Effector memory CD8-positive, alpha-beta T cell (primary cell): Measurements from ENCODE around the gene CES1.
"Not testable (repeated sequence)": the region's sequence is repeated elsewhere in the genome, so short reads cannot be mapped to it uniquely, and the experiment has no call there.

ENCODE experiments used
- ATAC-seq: fragments of 150-1000 bp; cut with Tn5 transposase; replicated peaks from 2 replicates; pipeline ENCODE4 v1.10.0; 2021; ENCODE audit warnings: mild to moderate bottlenecking, moderate library complexity
- DNase-seq, 3 experiments: peaks; one replicate each; pipeline ENCODE4 v3.0.0; 2021
- H3K27ac Mint-ChIP-seq, 2 donors: one replicate each; pipeline ENCODE4 v1.8.0; 2022; ENCODE audit warnings: mild to moderate bottlenecking in 2 of 2, mixed read lengths in 2 of 2, moderate library complexity in 2 of 2
- H3K27me3 Mint-ChIP-seq, 2 donors: one replicate each; pipeline ENCODE4 v1.8.0; 2022; ENCODE audit warnings: mixed read lengths in 2 of 2
- H3K36me3 Mint-ChIP-seq: one replicate; pipeline ENCODE4 v1.8.0; 2022; ENCODE audit warnings: mild to moderate bottlenecking, moderate library complexity, mixed read lengths; ENCODE audit not compliant: insufficient read depth
- H3K4me1 Mint-ChIP-seq, 2 donors: one replicate each; pipeline ENCODE4 v1.8.0; 2022; ENCODE audit warnings: low read depth in 2 of 2, mixed read lengths in 2 of 2
- H3K4me3 Mint-ChIP-seq, 2 donors: one replicate each; pipeline ENCODE4 v1.8.0; 2022; ENCODE audit warnings: mild to moderate bottlenecking in 2 of 2, mixed read lengths in 2 of 2, moderate library complexity in 2 of 2
- H3K9me3 Mint-ChIP-seq, 2 donors: one replicate each; pipeline ENCODE4 v1.8.0; 2022; ENCODE audit warnings: mixed read lengths in 2 of 2

CES1 gene

DNA sequence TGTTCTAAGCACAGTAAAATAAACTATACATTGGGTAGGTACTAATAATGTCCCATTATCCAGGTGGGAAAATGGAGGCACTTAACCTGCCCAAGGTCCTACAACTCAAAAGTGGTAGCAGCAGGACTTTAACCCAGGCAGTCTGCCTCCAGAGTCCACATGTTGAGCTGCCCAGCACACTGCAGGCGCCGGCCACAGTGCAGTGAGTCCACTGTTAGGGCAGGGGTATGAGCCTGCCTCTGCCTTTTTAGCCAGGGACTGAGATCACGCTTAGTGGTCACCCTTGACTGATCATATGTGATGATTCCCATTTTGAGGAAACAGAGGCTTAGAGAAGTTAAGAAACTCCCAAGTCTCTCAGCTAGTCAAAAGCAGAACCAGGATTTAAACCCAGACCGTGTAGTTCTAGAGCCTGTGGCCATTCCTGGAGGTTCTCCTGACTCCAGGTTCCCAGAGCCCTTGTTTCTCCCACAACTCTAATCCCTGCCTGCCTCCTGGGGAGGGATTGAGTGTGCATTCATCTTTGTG is 8.4 kb downstream of the CES1 start:
- no peak for ATAC-seq

DNA sequence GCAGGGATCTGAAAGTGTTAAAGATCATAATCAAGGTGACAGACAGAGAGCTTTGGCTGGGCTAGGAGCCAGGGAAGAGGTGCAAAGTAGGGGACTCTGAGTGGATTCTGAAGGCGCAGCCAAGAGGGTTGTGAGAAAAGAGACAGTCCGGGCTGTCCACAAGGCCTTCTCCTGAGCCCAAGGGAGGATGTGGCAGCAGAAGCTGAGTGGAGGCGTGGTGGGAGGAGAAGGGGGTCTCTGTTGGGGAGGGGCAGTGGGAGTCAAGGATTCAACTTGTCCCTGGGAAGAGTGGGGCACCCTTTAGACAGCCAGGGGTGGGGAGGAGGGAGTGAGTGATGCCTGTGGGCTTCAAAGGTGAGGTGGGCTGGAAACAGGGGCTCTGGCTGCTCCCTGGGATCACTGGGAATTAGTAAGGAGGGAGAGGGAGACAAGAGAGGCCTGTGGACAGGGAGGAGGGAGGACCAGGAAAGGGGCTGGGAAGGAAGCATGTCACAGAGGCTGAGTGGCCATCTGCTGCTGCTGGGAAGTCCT is 10.6 kb downstream of the CES1 start:
- no peaks in the 10 kb centered on the region for H3K4me1 Mint-ChIP-seq
- no peaks in the 10 kb centered on the region for H3K9me3 Mint-ChIP-seq
- no peak for ATAC-seq

More for the DNA sequence above, 8.4 kb downstream of the CES1 start:
- H3K27ac Mint-ChIP-seq = no peak overlapping the region
- peaks cover 46 to 80% of the 10 kb centered on the region in 2 donors for H3K27me3 Mint-ChIP-seq
- H3K9me3 Mint-ChIP-seq = no peaks in the 10 kb centered on the region
- H3K4me1 Mint-ChIP-seq = no peaks in the 10 kb centered on the region
- no peak for DNase-seq
- H3K36me3 Mint-ChIP-seq = peaks cover 4% of the 10 kb centered on the region
- H3K4me3 Mint-ChIP-seq = no peak overlapping the region

DNA sequence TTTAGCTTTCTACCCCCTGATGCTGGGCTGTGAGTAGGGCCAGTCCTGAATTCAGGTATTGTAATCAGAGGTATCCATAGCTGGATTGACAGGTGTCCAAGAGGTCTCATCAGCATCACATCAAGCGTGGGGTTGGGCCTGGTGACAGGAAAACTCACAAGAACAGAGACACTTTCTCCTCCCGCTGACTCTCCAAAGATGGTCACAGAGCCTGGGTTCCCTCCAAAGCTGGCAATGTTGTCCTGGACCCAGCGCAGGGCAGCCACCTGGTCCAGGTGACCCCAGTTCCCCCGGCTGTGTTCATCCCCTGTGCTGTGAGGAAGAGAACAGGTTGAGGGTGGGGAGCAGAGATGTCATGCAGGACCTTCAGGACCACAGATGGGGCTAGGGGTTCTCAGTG is 11.7 kb downstream of the CES1 start:
- H3K9me3 Mint-ChIP-seq = no peaks in the 10 kb centered on the region
- H3K4me3 Mint-ChIP-seq = no peak overlapping the region
- H3K27ac Mint-ChIP-seq = no peak overlapping the region
- peaks cover 4% of the 10 kb centered on the region for H3K36me3 Mint-ChIP-seq
- no peaks in the 10 kb centered on the region for H3K4me1 Mint-ChIP-seq
- ATAC-seq = no peak
- H3K27me3 Mint-ChIP-seq = peaks cover 52 to 88% of the 10 kb centered on the region in 2 donors
- DNase-seq = no peak

More for the DNA sequence above, 10.6 kb downstream of the CES1 start:
- H3K27me3 Mint-ChIP-seq = peaks cover 42 to 84% of the 10 kb centered on the region in 2 donors
- no peak overlapping the region for H3K27ac Mint-ChIP-seq
- DNase-seq = no peak
- no peak overlapping the region for H3K4me3 Mint-ChIP-seq
- peaks cover 4% of the 10 kb centered on the region for H3K36me3 Mint-ChIP-seq

DNA sequence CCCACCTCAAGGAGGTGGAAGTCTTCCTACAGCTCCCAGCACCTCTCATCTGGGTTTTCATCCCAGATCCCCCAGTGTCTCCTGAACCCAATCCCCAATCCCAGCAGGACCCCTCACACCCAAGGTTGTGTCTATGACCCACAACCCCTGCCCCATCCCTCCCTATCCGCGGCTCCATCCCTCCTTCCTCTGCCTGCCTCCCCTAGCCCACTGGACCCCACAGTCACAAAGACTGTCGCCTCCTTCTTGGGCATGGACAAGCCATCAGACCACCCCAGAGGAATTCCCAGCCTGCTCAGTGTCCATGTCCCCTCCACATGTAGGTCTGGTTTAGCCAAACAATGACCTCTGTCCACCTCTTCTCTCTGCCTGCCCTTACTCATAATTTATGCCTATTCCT is 12.3 kb downstream of the CES1 start:
- Mint-ChIP-seq H3K27ac (no peak overlapping the region), H3K27me3 (peaks cover 52 to 88% of the 10 kb centered on the region in 2 donors)

DNA sequence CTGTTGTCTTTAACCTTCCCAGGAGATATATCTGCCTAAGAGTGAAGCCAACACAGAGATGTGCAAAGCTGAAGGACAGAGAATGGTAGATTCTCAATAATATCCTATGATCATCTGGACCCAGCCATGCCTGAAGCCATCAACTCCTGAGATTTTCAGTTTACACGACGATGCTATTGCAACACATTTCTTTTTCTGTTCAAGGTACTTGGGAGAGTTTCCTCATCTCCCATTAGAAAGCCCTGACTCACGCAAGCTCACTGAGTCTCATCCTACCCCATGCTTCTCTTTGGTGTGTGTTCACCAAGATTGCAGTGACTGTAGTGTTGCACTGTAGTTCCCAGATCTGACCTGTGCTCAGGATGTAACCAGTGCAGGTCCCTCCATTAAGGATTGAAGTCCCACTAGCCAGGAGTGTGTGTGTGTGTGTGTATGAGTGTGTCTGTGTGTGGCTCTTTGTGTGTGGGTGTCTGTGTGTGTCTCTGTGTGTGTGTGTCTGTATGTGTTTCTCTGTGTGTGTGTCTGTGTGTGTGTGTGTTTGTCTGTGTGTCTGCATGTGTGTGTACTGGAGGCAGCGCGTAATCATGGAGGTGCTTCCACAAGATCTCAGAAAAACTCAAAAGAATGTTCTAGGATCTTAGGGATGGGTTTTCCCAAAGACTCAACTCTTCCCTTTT is 15.5 kb downstream of the CES1 start:
- peaks cover 53 to 94% of the 10 kb centered on the region in 2 donors for H3K27me3 Mint-ChIP-seq
- no peak for DNase-seq
- no peak overlapping the region for H3K27ac Mint-ChIP-seq
- peaks cover 0 to 2% of the 10 kb centered on the region in 2 donors for H3K4me1 Mint-ChIP-seq
- no peak for ATAC-seq
- H3K9me3 Mint-ChIP-seq = no peaks in the 10 kb centered on the region
- peaks cover 3% of the 10 kb centered on the region for H3K36me3 Mint-ChIP-seq
- H3K4me3 Mint-ChIP-seq = no peak overlapping the region

More for the DNA sequence above, 12.3 kb downstream of the CES1 start:
- no peak for ATAC-seq
- H3K4me1 Mint-ChIP-seq = no peaks in the 10 kb centered on the region
- no peaks in the 10 kb centered on the region for H3K9me3 Mint-ChIP-seq
- no peak for DNase-seq
- no peak overlapping the region for H3K4me3 Mint-ChIP-seq
- H3K36me3 Mint-ChIP-seq = peaks cover 4% of the 10 kb centered on the region

DNA sequence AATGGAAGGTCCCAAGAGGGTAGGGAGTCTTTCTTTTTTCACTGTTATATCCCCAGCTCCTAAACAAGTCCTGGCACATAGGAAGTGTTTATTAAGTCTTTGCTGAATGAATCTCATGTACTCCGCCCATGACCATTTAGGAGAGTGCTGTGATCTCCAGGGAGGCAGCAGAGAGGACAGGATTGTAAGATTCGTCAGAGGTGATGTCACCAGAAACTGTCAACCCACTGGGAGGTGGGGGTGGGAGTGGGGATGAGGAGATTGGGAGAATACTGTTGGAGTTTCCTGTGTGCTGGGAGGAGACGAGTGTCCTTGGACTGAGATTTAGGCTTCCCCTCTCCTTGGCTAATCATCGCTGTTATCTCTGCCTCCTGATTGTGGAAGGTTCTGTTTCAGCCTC is 16.7 kb downstream of the CES1 start:
- not testable (repeated sequence) for H3K9me3 Mint-ChIP-seq, H3K27ac Mint-ChIP-seq, H3K4me1 Mint-ChIP-seq, H3K36me3 Mint-ChIP-seq, DNase-seq, ATAC-seq, H3K4me3 Mint-ChIP-seq
- H3K27me3 Mint-ChIP-seq = peaks cover 53 to 94% of the 10 kb centered on the region in 2 donors

DNA sequence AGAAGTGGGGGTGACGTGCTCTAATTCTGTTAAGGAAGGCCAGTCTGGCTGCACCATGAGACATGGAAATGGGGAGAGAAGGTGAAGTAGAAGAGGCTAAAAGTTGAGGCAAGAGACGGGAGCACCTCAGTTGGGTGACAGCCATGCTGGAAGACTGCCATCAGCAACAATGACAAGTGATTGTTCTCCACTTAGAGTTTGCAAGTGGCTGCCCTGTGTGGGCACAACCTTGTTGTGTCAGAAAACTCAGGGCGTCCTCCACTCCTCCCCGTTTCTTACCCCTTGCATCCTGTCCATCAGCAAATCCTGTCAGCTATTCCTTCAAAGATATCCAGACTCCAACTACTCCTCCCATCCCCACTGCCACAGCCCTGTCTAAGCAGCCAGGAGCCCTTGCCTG is 17.6 kb downstream of the CES1 start:
- H3K4me1 Mint-ChIP-seq = peaks cover 0 to 5% of the 10 kb centered on the region in 2 donors
- no peak for ATAC-seq
- no peak overlapping the region for H3K4me3 Mint-ChIP-seq
- peaks cover 54 to 94% of the 10 kb centered on the region in 2 donors for H3K27me3 Mint-ChIP-seq
- no peaks in the 10 kb centered on the region for H3K9me3 Mint-ChIP-seq
- no peak overlapping the region for H3K27ac Mint-ChIP-seq
- no peaks in the 10 kb centered on the region for H3K36me3 Mint-ChIP-seq
- no peak for DNase-seq

DNA sequence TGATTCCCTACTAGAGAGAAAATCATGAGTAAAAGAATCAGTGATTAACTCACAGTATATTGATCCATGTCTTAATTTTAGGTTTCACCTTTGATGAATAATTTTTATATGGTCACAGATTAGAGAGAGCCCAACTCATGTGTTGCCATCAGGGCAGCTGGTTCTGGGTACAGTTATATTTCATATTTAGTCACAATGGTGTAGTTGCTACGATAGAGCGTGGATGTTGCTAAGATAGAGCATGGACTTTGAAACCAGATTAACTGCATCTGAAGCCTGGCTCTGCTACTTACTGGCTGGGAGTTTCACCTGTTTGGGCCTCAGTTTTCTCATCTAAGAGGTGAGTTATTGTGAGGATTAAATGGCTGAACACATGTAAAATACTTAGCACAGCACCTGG is 18.7 kb downstream of the CES1 start:
- H3K4me3 Mint-ChIP-seq, H3K9me3 Mint-ChIP-seq, ATAC-seq, H3K27ac Mint-ChIP-seq, H3K36me3 Mint-ChIP-seq, DNase-seq, H3K4me1 Mint-ChIP-seq: not testable (repeated sequence)
- H3K27me3 Mint-ChIP-seq = peaks cover 60 to 93% of the 10 kb centered on the region in 2 donors

DNA sequence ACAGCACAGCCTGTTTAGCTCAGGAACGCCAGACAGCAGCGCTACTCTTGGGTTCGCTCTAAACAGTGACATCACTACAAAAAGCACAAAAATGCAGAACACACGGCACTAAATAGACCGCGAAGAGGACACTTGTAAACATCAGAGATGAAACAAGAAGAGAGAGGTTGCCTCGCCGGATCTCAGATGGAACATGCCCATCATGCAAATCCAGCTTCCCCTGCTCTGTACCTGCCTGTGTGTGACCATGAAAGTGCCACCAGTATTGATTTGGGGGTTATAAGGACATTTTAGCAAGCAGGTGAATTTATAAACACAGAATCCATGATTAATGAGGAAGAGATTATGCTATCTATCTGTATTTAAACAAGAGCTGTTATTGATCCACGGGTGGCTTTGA is 19.2 kb downstream of the CES1 start:
- not testable (repeated sequence) for H3K36me3 Mint-ChIP-seq, DNase-seq, H3K4me1 Mint-ChIP-seq, H3K27ac Mint-ChIP-seq, ATAC-seq, H3K9me3 Mint-ChIP-seq, H3K4me3 Mint-ChIP-seq
- peaks cover 55 to 89% of the 10 kb centered on the region in 2 donors for H3K27me3 Mint-ChIP-seq

DNA sequence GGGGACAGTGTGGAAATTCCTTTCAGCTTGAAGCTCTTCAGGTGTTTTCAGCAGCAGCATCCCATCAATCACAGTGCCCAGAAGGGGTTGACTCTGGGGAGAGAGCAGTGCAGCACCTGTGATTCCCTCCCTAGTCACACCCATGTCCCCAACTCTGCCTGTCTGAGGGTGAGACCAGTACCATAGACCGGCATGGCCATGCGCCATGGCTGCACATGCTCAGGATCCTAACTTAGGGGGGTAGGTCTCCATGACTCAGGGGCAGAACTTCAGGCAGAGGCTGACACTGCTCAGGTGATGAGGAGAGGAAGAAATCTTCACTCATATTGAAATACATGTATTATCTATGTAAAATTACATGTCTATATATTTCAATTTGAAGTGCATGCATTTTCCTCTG is 19.9 kb downstream of the CES1 start:
- no peak for DNase-seq
- Mint-ChIP-seq H3K36me3 (no peaks in the 10 kb centered on the region), H3K4me1 (peaks cover 0 to 5% of the 10 kb centered on the region in 2 donors), H3K27me3 (peaks cover 53 to 82% of the 10 kb centered on the region in 2 donors), H3K4me3 (no peak overlapping the region), H3K9me3 (no peaks in the 10 kb centered on the region), H3K27ac (no peak overlapping the region)
- ATAC-seq = no peak

DNA sequence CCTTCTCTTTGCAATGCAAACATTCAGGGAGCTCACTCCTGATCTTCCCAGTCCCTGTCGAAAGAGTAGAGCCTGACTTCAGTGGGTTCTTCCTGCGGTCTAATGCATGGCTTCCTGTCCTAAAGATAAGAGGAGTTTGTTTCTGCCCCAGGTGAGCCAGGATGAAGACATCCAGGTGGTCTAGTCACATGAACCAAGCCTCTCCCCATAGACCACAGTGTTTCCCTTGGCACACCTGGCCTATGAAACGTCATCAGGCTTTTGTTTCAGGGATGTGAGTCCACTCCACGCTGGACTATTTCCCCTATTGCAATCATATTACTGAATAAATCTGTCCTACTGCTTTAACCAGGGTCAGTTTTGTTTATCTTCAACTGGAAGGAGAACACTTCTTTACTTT is 21.1 kb downstream of the CES1 start:
- Mint-ChIP-seq H3K27me3 (peaks cover 44 to 70% of the 10 kb centered on the region in 2 donors), H3K9me3 (no peaks in the 10 kb centered on the region), H3K4me3 (no peak overlapping the region), H3K27ac (no peak overlapping the region), H3K36me3 (no peaks in the 10 kb centered on the region), H3K4me1 (peaks cover 0 to 5% of the 10 kb centered on the region in 2 donors)
- ATAC-seq = no peak
- DNase-seq = no peak

DNA sequence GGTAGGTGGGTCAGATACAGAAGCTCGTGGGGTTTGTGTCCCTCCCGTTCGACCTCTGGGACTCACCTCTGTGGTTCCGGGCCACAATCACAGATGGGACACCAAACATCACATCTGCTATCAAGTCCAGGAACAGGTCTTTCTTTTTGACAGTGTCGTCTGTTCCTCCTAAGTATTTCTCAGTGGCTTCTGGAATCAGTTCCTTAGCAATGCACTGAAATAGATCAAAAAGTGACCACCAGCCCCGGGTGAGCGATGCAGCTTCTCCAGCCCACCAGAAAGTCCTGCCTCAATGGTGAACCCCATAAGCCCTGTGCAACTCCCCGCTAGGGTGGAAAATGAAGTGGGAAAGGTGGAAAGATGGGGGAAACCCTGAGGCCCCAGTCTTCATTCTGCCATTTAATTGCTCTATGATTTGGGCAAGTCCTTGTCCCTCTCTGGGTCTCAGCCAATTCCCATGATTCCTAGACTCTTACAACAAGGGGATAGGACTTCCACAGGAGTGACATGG is 22.4 kb downstream of the CES1 start:
- H3K36me3 Mint-ChIP-seq = no peaks in the 10 kb centered on the region
- H3K4me3 Mint-ChIP-seq = no peak overlapping the region
- peaks cover 0 to 5% of the 10 kb centered on the region in 2 donors for H3K4me1 Mint-ChIP-seq
- H3K27ac Mint-ChIP-seq = no peak overlapping the region
- ATAC-seq (no peak), DNase-seq (no peak)
- no peaks in the 10 kb centered on the region for H3K9me3 Mint-ChIP-seq
- peaks cover 31 to 57% of the 10 kb centered on the region in 2 donors for H3K27me3 Mint-ChIP-seq

DNA sequence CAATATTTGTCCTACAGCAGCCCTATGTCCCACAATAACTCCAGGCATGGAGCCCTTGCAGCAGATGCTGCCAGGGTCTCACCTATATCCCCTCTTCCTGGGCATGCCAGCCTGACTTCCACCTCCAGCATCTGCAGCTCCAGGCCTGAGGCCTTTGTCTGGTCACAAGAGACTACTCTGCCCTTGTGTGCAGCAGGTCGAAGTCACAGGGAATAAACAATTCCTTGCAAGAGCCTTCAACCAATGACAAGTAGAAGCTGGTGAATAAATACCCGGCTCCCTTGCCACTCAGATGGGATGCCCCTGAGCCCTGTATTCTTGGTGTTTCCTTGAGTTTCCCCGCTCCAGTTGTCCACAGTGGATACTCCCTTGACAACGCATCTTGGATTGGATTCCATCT is 23.0 kb downstream of the CES1 start:
- Mint-ChIP-seq H3K27ac (no peak overlapping the region), H3K9me3 (no peaks in the 10 kb centered on the region), H3K36me3 (no peaks in the 10 kb centered on the region), H3K4me1 (peaks cover 0 to 5% of the 10 kb centered on the region in 2 donors), H3K27me3 (peaks cover 25 to 51% of the 10 kb centered on the region in 2 donors), H3K4me3 (no peak overlapping the region)
- ATAC-seq = no peak
- no peak for DNase-seq

DNA sequence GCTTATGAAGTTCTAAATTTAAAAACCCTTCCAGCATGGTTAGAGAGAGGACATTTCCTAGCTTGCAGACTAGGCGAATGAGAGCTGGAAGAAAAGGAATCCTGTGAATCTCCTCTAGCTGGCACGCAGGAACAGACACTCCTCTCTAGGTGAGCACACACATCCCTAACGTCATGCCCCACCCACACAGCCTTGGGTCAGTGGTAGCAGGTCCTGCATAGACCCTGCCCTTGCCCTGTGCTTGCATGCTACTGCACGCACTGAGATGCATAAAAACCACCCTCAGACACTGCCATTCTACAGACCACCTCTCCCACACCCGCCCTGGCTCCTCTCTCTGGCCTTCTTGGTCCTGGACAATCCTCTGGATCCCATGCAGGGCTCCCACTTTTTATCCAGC is 23.5 kb downstream of the CES1 start:
- H3K4me3 Mint-ChIP-seq = no peak overlapping the region
- no peak overlapping the region for H3K27ac Mint-ChIP-seq
- peaks cover 20 to 46% of the 10 kb centered on the region in 2 donors for H3K27me3 Mint-ChIP-seq
- H3K4me1 Mint-ChIP-seq = peaks cover 0 to 4% of the 10 kb centered on the region in 2 donors
- no peak for ATAC-seq
- H3K36me3 Mint-ChIP-seq = no peaks in the 10 kb centered on the region
- no peaks in the 10 kb centered on the region for H3K9me3 Mint-ChIP-seq
- no peak for DNase-seq
